ENCODE measurements around the gene GDNF. TPM values are rescaled to one million over a fixed set of nuclear protein-coding genes. Genes with fewer than 3 reads are reported as not detected.

Gene GDNF, protein sequence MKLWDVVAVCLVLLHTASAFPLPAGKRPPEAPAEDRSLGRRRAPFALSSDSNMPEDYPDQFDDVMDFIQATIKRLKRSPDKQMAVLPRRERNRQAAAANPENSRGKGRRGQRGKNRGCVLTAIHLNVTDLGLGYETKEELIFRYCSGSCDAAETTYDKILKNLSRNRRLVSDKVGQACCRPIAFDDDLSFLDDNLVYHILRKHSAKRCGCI
- total RNA-seq, result 0.28 and 0.65 TPM in 2 replicates

DNA sequence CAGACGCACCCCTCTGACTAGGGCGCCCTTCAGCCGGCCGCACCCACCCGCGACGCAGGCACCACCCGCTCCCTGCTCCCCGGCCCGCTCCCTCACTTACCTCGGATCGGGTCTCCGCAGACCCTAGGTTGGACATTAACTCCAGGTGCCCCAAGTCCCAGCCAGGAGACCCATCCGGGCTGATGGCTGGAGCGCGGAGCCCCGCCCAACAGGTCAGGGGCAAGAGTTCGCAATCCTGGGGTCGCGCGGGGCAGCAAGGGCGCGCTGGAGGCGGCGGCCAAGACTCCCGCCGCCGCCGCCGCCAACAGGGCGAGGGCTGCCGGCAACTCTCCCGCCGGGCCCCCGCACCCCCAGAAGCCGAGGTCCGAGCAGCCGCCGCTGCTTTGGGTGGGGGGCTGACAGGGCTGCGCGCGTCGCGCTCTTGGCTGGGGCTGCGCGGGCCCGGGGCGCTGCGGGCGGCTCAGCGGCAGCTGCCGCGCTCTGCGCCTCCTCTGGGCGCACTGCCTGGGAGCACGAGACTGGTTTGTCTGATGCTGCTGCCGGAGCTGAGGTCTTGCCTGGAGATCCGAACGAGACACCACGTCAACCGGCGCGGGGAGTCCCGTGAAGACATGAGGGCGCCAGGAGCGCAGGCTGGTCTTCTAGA, at the start of gene GDNF:
Gene GDNF, minus strand, starts transcription at position 635 of the 646 bp plus-strand sequence. CDS start 5,245 bp downstream, outside the sequence.

